ENCODE measurements around the gene RTN4RL2. TPM values are rescaled to one million over a fixed set of nuclear protein-coding genes. Genes with fewer than 3 reads are reported as not detected.

RTN4RL2 gene
- total and polyA plus RNA-seq, 10 of the 15 experiments (the other 5 are each of a cell fraction or from before 2014, with no cell fraction given), result 0.14 to 1.1 (median 0.52) TPM; not detected in 4

- TF ChIP-seq GATAD2B (conservative IDR thresholded peaks at IDR 0.05; ENCODE audit: low read depth), result peak; percentile 66; the same call in 1 of the 2 replicates
- no peak for TF ChIP-seq IRF3 (IDR thresholded peaks at IDR 0.05)
- no peak for TF ChIP-seq STAT1 (conservative IDR thresholded peaks at IDR 0.05)
- TF ChIP-seq KDM1A (IDR thresholded peaks at IDR 0.05; ENCODE audit: borderline replicate concordance), result no peak
- no peak for TF ChIP-seq SRF (IDR thresholded peaks at IDR 0.05; ENCODE audit: low read depth in 2 of 2, low read length in 2 of 2)
- TF ChIP-seq NFYA (IDR thresholded peaks at IDR 0.05; ENCODE audit: borderline replicate concordance, low read depth, low read length), result no peak
- no peak for TF ChIP-seq NRF1 (conservative IDR thresholded peaks at IDR 0.05; ENCODE audit: low read depth, low read length)
- peak; percentile 51; the same call in 1 of the 2 replicates for TF ChIP-seq IKZF1 (conservative IDR thresholded peaks at IDR 0.05)
- TF ChIP-seq TARDBP (IDR thresholded peaks at IDR 0.05; ENCODE audit: borderline replicate concordance), result no peak
- TF ChIP-seq MLLT1 (IDR thresholded peaks at IDR 0.05), result no peak
- peak; percentile 88 for TF ChIP-seq MYC (IDR thresholded peaks at IDR 0.05; ENCODE audit: insufficient read depth, insufficient read length, insufficient replicate concordance, low read length, severe bottlenecking)
- TF ChIP-seq RCOR1 (conservative IDR thresholded peaks at IDR 0.05; ENCODE audit: low read depth, low read length), result no peak
- no peak for TF ChIP-seq POLR2AphosphoS5 (IDR thresholded peaks at IDR 0.05; ENCODE audit: low read length)
- TF ChIP-seq REST (IDR thresholded peaks at IDR 0.05; ENCODE audit: low read depth, low read length), result no peak
- TF ChIP-seq NR2F1 (conservative IDR thresholded peaks at IDR 0.05), result no peak
- no peak for TF ChIP-seq ZNF274 (IDR thresholded peaks at IDR 0.05; ENCODE audit: insufficient read depth, insufficient read length)
- TF ChIP-seq EED (IDR thresholded peaks at IDR 0.05; ENCODE audit: low read depth), result 0 out of 2 replicates have a peak, but pooled peaks have one; percentile 24
- no peak for TF ChIP-seq SP1 (IDR thresholded peaks at IDR 0.05; ENCODE audit: low read depth, low read length)
- no peak for TF ChIP-seq NFXL1 (IDR thresholded peaks at IDR 0.05; ENCODE audit: borderline replicate concordance)
- TF ChIP-seq SMC3 (IDR thresholded peaks at IDR 0.05; ENCODE audit: borderline replicate concordance, low read length), result peak; percentile 69; the same call in 1 of the 2 replicates
- TF ChIP-seq DPF2 (IDR thresholded peaks at IDR 0.05), result 0 out of 2 replicates have a peak, but pooled peaks have one; percentile 63
- TF ChIP-seq HDGF (IDR thresholded peaks at IDR 0.05), result no peak
- no peak for TF ChIP-seq ZSCAN29 (IDR thresholded peaks at IDR 0.05)
- TF ChIP-seq SREBF1 (IDR thresholded peaks at IDR 0.05; ENCODE audit: low read length), result no peak
- peak; percentile 44; the same call in 1 of the 2 replicates for TF ChIP-seq LARP7 (IDR thresholded peaks at IDR 0.05)
Observed at GRCh38 chr11:57482782-57483561, 22.6 kb downstream of the RTN4RL2 start (continued).

All from GM12878 (cell line).